ENCODE data around the gene MCU.
"Not testable (repeated sequence)": the region's sequence is repeated elsewhere in the genome, so short reads cannot be mapped to it uniquely, and the experiment has no call there.

The MCU gene

GRCh38 chr10:72691863-72692743 is at the start of gene MCU:
MCU (plus strand) TSS chr10:72692143; CDS start chr10:72692152, 9 bp downstream.
- DNase-seq (ENCODE audit: low spot score), result peak; percentile 91

GRCh38 chr10:72642318-72642717 is 49.6 kb upstream of the MCU start:
- DNase-seq (ENCODE audit: low spot score), result no peak

- DNase-seq (ENCODE audit: low spot score), result no peak
These were observed 46.6 kb upstream of the MCU start for GRCh38 chr10:72645263-72645858.

GRCh38 chr10:72646971-72647370 is 45.0 kb upstream of the MCU start:
- DNase-seq (ENCODE audit: low spot score), result not testable (repeated sequence)

- DNase-seq (ENCODE audit: low spot score), result no peak
These were observed 43.6 kb upstream of the MCU start for GRCh38 chr10:72648301-72648700.

- no peak for DNase-seq (ENCODE audit: low spot score)
These were observed 42.7 kb upstream of the MCU start for GRCh38 chr10:72649291-72649690.

GRCh38 chr10:72653383-72654096 is 38.4 kb upstream of the MCU start:
- DNase-seq (ENCODE audit: low spot score), result no peak

- no peak for DNase-seq (ENCODE audit: low spot score)
These were observed 37.2 kb upstream of the MCU start for GRCh38 chr10:72654720-72655119.

- DNase-seq (ENCODE audit: low spot score), result no peak
These were observed 33.1 kb upstream of the MCU start for GRCh38 chr10:72658696-72659400.

- DNase-seq (ENCODE audit: low spot score), result no peak
These were observed 32.2 kb upstream of the MCU start for GRCh38 chr10:72659694-72660093.

GRCh38 chr10:72660220-72660619 is 31.7 kb upstream of the MCU start:
- no peak for DNase-seq (ENCODE audit: low spot score)

GRCh38 chr10:72661431-72661830 is 30.5 kb upstream of the MCU start:
- no peak for DNase-seq (ENCODE audit: low spot score)

GRCh38 chr10:72663971-72664370 is 28.0 kb upstream of the MCU start:
- DNase-seq (ENCODE audit: low spot score), result no peak

GRCh38 chr10:72665925-72666324 is 26.0 kb upstream of the MCU start:
- no peak for DNase-seq (ENCODE audit: low spot score)

- no peak for DNase-seq (ENCODE audit: low spot score)
These were observed 24.6 kb upstream of the MCU start for GRCh38 chr10:72667207-72667864.

GRCh38 chr10:72673280-72673679 is 18.7 kb upstream of the MCU start:
- DNase-seq (ENCODE audit: low spot score), result no peak

GRCh38 chr10:72674174-72674573 is 17.8 kb upstream of the MCU start:
- not testable (repeated sequence) for DNase-seq (ENCODE audit: low spot score)

GRCh38 chr10:72679838-72680241 is 12.1 kb upstream of the MCU start:
- DNase-seq (ENCODE audit: low spot score), result no peak

- DNase-seq (ENCODE audit: low spot score), result no peak
These were observed 9.3 kb upstream of the MCU start for GRCh38 chr10:72682638-72683037.

GRCh38 chr10:72685264-72685921 is 6.5 kb upstream of the MCU start:
- DNase-seq (ENCODE audit: low spot score), result no peak

- not testable (repeated sequence) for DNase-seq (ENCODE audit: low spot score)
These were observed 5.5 kb upstream of the MCU start for GRCh38 chr10:72686430-72686829.

Measured in hematopoietic multipotent progenitor cell treated with erythropoietin and hydrocortisone succinate and interleukin-3 and kit ligand, for 15 days (in vitro differentiated cells).